Bronchial epithelial cell (primary cell): Measurements from ENCODE around the gene EEF2K. TPM values are rescaled to one million over a fixed set of nuclear protein-coding genes. Genes with fewer than 3 reads are reported as not detected.
"Not testable (repeated sequence)": the region's sequence is repeated elsewhere in the genome, so short reads cannot be mapped to it uniquely, and the experiment has no call there.

Source experiments
- DNase-seq: peaks from one replicate; pipeline ENCODE4 v3.0.0-alpha.2; 2010; ENCODE audit warnings: low read depth
- FAIRE-seq: peaks from 2 replicates; lab custom pipeline; 2011; peaks lifted over from hg19 to GRCh38; lab: Jason Lieb, UNC
- H3K27me3 ChIP-seq: 2 replicates; pipeline ENCODE4 v1.5.1; 2011; ENCODE audit warnings: low read length; ENCODE audit not compliant: control insufficient read depth, insufficient read depth
- H3K36me3 ChIP-seq: 2 replicates; pipeline ENCODE4 v1.5.1; 2011; ENCODE audit warnings: low read length; ENCODE audit not compliant: control insufficient read depth, insufficient read depth
- H3K4me3 ChIP-seq: 2 replicates; pipeline ENCODE4 v1.5.1; 2011; ENCODE audit warnings: mild to moderate bottlenecking, low read depth, low read length, control low read depth
- CTCF ChIP-seq: IDR thresholded peaks from 2 replicates; pipeline ENCODE4 v1.5.1; 2011; ENCODE audit warnings: mild to moderate bottlenecking, moderate library complexity, low read length, control low read depth, inconsistent platforms; ENCODE audit not compliant: insufficient read depth, severe bottlenecking
- total RNA-seq: library from RNA; depleted of rRNA; stranded (reverse); fragments of >200 nt; gene quantifications from 2 replicates; pipeline ENCODE4 v1.2.1, GENCODE V29; 2014

The EEF2K gene
- total RNA-seq, 1 donor from 2014 or later, result 6.3 TPM

DNA sequence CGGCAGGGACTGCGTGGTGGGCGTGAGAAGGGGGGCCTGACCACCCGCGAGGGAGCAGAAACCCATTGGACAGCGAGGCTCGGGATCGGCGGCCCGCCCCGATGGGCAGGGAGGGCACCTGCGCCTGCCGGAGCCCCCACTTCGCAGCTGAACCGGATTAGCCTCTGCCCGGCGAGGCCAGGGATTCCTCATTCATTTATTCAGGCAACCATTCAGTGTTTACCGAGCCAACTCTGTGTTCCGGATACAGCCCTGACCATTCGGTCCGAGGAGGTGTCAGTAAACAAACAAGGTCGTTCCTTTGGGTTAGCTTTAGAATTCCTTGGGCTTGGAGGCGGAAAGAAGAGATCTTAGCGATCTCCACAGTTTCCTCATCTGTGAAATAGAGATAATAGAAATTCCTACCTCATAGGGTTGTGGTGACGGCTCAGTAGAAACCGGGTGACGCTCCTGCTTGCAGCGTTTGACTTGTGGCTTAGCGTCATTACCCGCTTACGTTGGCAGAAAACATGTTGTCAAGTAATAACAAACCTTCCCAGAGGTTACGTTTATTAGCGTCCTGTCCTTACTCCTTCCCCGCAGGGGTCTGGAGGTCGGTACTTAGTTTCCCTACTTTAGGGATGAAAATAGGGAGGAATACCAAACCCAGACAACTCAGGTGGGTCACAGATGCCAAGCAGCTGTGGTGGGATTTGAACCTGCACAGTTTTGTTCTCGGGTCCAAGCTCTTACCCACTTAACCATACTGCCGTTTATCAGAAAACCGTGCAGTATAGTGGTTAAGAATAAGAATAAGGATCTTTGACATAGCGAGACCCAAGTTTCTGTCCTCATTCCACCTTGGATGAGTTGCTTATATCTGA lies 92.0 kb downstream of the EEF2K start:
- FAIRE-seq (no peak), DNase-seq (peak; percentile 93)
- peak overlapping the region; percentile 74 for H3K4me3 ChIP-seq

DNA sequence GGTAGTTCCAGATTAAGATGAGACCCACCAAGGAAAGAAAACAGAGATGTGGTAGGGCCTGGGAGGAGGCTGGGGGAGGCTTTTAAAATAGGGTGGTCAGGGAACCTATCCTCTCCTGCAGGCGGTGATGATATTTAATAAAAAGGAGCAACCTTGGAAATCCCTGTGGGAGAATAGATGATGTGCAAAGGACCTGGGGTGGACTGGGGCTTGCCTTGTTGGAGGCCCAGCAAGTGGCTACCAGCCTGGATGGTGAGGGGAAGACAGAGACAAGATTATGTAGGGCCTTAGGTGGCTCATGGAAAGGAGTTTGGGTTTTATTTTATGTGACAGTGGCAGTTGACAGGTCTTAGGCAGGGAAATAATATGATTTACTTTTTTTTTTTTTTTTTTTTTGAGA lies 93.0 kb downstream of the EEF2K start:
- DNase-seq (no peak), FAIRE-seq (no peak)
- Histone ChIP-seq H3K4me3 (no peak overlapping the region), H3K27me3 (no peaks in the 10 kb centered on the region), H3K36me3 (peaks cover 6% of the 10 kb centered on the region)
- no peak for TF ChIP-seq CTCF

More for the DNA sequence above, 92.0 kb downstream of the EEF2K start:
- peaks cover 5% of the 10 kb centered on the region for H3K36me3 ChIP-seq
- H3K27me3 ChIP-seq, result no peaks in the 10 kb centered on the region
- no peak for TF ChIP-seq CTCF

DNA sequence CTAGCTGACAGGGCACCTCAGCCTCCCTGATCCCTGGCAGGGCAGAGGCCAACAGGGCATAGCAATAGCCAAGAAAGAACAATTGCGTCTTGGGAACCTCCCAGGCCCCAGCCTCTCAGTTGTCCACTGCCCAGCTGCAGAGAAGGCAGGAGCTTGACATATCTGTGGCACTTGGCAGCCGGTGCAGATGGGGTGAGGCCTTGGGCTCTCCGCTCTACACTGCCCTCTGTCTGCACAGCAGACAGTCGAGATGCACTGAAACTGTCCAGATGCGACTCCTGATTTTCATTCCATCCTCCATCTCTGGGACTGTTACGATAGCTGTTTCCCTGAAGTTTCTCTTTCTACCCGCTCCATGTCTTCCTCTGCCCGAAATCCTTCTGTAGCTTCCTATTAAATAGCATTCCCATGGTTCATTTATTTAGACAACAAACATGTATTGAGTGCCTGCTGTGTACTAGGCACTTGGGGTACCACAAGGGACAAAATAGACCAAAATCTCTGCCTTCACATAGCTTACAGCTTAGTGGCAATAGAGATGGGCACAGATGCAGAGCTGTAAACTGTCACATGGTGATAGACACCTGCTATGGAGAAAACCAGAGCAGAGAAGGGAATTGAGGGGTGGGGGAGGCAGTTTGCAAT lies 94.5 kb downstream of the EEF2K start:
- Histone ChIP-seq H3K36me3 (peaks cover 16% of the 10 kb centered on the region), H3K4me3 (no peak overlapping the region), H3K27me3 (no peaks in the 10 kb centered on the region)
- no peak for FAIRE-seq
- TF ChIP-seq CTCF, result peak; percentile 88
- peak; percentile 44 for DNase-seq

- FAIRE-seq, DNase-seq, H3K4me3 ChIP-seq, H3K27me3 ChIP-seq: not testable (repeated sequence)
- H3K36me3 ChIP-seq, result peaks cover 16% of the 10 kb centered on the region
Measured at GRCh38 chr16:22301423-22301822, 95.3 kb downstream of the EEF2K start.

- H3K27me3 ChIP-seq, result no peaks in the 10 kb centered on the region
- FAIRE-seq (no peak), DNase-seq (no peak)
- no peak for TF ChIP-seq CTCF
- H3K4me3 ChIP-seq, result no peak overlapping the region
- peaks cover 21% of the 10 kb centered on the region for H3K36me3 ChIP-seq
Measured at GRCh38 chr16:22302776-22303363, 96.8 kb downstream of the EEF2K start.

- no peak for TF ChIP-seq CTCF
- H3K36me3 ChIP-seq, result peaks cover 32% of the 10 kb centered on the region
- H3K4me3 ChIP-seq, result no peak overlapping the region
- FAIRE-seq, result no peak
- H3K27me3 ChIP-seq, result no peaks in the 10 kb centered on the region
- DNase-seq, result no peak
Measured at GRCh38 chr16:22304411-22304810, 98.3 kb downstream of the EEF2K start.
